H1 (cell line): ENCODE results near the gene KCNQ1OT1.

Experiments used
- CEBPB ChIP-seq: IDR thresholded peaks from 2 replicates; pipeline ENCODE4 v1.6.1; 2012; ENCODE audit warnings: low read depth, low read length
- EP300 ChIP-seq, 2 experiments: IDR thresholded peaks; 1 replicate in 1 of 2; 2 replicates in 1 of 2; pipeline ENCODE4 v1.6.1; 2011 to 2012; ENCODE audit warnings: low read depth in 2 of 2, low read length in 2 of 2, mild to moderate bottlenecking in 2 of 2, borderline replicate concordance in 1 of 2, inconsistent platforms in 1 of 2, moderate library complexity in 1 of 2
- EZH2 ChIP-seq: fragments of 200-600 bp; sonication (generic); IDR thresholded peaks from 2 replicates; pipeline ENCODE4 v1.7.1; 2012; ENCODE audit warnings: low read depth, mild to moderate bottlenecking, moderate library complexity, low read length, inconsistent platforms; ENCODE audit not compliant: severe bottlenecking
- KDM1A ChIP-seq: fragments of 200-600, 300-600 bp; sonication (generic); IDR thresholded peaks from 2 replicates; pipeline ENCODE4 v1.7.1; 2016; ENCODE audit warnings: mild to moderate bottlenecking, low read length, borderline replicate concordance
- KDM4A ChIP-seq: IDR thresholded peaks from one replicate; pipeline ENCODE4 v1.7.1; 2012; ENCODE audit warnings: low read depth, mild to moderate bottlenecking, moderate library complexity, low read length, inconsistent platforms; ENCODE audit not compliant: severe bottlenecking
- MAX ChIP-seq: IDR thresholded peaks from 2 replicates; pipeline ENCODE4 v1.6.1; 2012; ENCODE audit warnings: inconsistent platforms
- SP4 ChIP-seq: IDR thresholded peaks from 2 replicates; pipeline ENCODE4 v1.6.1; 2012; ENCODE audit warnings: low read length, inconsistent platforms
- SUZ12 ChIP-seq: fragments of 200-600 bp; sonication (generic); IDR thresholded peaks from 2 replicates; pipeline ENCODE4 v1.6.1; 2012; ENCODE audit warnings: mild to moderate bottlenecking, inconsistent platforms, low read length, moderate library complexity, mixed read lengths
- TF ChIP-seq, protein P1 (sequence below): IDR thresholded peaks from 2 replicates; pipeline ENCODE4 v1.6.1; 2012; ENCODE audit warnings: low read length, inconsistent platforms
- TF ChIP-seq, protein P2 (sequence below), 3 experiments: IDR thresholded peaks; 1 replicate in 2 of 3; 2 replicates in 1 of 3; pipeline versions ENCODE4 v1.5.1 to v1.6.1; 2011; ENCODE audit warnings: low read length in 3 of 3, mild to moderate bottlenecking in 3 of 3, inconsistent platforms in 2 of 3, low read depth in 1 of 3, moderate library complexity in 1 of 3; ENCODE audit not compliant: insufficient read depth in 1 of 3; ENCODE audit errors: control extremely low read depth in 1 of 3

- no peak for TF ChIP-seq EP300 (IDR thresholded peaks at IDR 0.05; ENCODE audit: borderline replicate concordance in 1 of 2, low read depth in 2 of 2, low read length in 2 of 2)
- no peak for TF ChIP-seq MAX
- no peak for TF ChIP-seq SUZ12
- no peak for TF ChIP-seq CEBPB
- no peak for TF ChIP-seq EZH2
- no peak for TF ChIP-seq KDM1A
- TF ChIP-seq, protein P1, sequence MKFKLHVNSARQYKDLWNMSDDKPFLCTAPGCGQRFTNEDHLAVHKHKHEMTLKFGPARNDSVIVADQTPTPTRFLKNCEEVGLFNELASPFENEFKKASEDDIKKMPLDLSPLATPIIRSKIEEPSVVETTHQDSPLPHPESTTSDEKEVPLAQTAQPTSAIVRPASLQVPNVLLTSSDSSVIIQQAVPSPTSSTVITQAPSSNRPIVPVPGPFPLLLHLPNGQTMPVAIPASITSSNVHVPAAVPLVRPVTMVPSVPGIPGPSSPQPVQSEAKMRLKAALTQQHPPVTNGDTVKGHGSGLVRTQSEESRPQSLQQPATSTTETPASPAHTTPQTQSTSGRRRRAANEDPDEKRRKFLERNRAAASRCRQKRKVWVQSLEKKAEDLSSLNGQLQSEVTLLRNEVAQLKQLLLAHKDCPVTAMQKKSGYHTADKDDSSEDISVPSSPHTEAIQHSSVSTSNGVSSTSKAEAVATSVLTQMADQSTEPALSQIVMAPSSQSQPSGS, result no peak
- TF ChIP-seq, protein P2, sequence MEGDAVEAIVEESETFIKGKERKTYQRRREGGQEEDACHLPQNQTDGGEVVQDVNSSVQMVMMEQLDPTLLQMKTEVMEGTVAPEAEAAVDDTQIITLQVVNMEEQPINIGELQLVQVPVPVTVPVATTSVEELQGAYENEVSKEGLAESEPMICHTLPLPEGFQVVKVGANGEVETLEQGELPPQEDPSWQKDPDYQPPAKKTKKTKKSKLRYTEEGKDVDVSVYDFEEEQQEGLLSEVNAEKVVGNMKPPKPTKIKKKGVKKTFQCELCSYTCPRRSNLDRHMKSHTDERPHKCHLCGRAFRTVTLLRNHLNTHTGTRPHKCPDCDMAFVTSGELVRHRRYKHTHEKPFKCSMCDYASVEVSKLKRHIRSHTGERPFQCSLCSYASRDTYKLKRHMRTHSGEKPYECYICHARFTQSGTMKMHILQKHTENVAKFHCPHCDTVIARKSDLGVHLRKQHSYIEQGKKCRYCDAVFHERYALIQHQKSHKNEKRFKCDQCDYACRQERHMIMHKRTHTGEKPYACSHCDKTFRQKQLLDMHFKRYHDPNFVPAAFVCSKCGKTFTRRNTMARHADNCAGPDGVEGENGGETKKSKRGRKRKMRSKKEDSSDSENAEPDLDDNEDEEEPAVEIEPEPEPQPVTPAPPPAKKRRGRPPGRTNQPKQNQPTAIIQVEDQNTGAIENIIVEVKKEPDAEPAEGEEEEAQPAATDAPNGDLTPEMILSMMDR (IDR thresholded peaks at IDR 0.05; ENCODE audit: control extremely low read depth in 1 of 3, insufficient read depth in 1 of 3, low read depth in 1 of 3, low read length in 3 of 3), result no peak
- no peak for TF ChIP-seq KDM4A
- TF ChIP-seq SP4, result no peak
Measured at GRCh38 chr11:2587976-2588748, 111.6 kb downstream of the KCNQ1OT1 start.
